Measurements from ENCODE around the gene RBM47.

GRCh38 chr4:40570348-40571077 lies 59.2 kb downstream of the RBM47 start:
- no peak for TF ChIP-seq POLR2A (IDR thresholded peaks at IDR 0.05; ENCODE audit: low read depth, low read length)
- no peak for TF ChIP-seq POLR2AphosphoS5 (IDR thresholded peaks at IDR 0.05; ENCODE audit: low read depth, low read length)
